Stimulated activated CD4-positive, alpha-beta T cell treated with anti-CD3 and anti-CD28 coated beads, Interleukin-15, amount 100 ng/mL, for 24 hours (primary cell): ENCODE results near the gene CAPZA2.
"Not testable (repeated sequence)": the region's sequence is repeated elsewhere in the genome, so short reads cannot be mapped to it uniquely, and the experiment has no call there.

Source experiments
- DNase-seq: peaks from one replicate; pipeline ENCODE4 v3.0.0-alpha.2; 2020

Gene CAPZA2

DNA sequence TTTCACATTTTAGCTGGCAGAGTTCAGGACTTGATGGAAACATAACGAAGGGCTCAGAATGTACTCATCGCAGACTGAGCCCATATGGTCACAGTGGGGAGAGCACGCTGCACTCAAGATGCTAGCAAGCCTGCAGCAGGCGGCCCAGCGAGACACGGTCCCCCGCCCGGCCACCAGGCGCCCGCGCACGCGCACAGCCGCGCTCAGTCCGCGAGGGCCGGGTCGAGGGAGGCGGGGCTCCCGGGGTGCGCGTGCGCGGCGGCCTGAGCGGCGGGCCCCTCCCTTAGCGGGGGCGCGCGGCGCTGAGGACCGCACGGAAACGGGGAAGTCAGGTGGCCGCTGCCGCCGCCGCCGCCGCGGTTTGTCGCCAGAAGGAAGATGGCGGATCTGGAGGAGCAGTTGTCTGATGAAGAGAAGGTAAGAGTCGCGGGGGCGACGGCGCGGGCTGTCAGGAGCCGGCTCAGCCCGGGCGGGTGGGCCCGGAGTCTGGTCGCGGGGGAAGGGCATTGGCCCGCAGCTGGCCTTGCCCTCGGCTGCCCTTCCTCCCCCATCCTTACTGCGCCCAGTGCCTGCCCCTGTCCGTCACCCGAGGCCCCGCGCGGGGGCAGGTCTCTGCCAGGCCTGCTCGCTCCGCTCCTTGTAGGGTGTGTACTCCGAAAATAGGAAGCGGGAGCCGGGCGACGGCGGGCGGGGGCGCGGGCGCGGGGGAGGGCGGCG is at the start of gene CAPZA2:
Gene CAPZA2 (plus strand): TSS at position 354 of the 717 bp plus-strand sequence. CDS start 25 bp downstream, at position 379.
- DNase-seq: peak; percentile 95

DNA sequence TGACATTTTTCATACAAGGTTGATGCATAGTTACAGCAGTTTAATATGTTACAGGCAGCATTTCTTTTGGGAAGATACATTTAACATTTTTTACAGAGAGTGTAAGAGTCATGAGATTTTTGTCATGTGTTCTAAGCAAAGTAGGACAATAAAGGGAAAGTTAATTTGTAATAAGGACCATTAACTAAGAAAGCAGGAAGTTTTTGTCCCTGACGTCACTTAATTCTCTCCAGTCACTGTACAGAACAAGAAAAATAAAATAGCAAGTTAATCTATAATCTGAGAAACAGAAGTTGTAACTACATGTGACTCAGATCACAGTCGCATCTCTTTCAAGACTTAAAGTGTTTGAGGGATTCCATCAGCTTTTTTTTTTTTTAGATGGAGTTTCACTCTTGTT is 49.5 kb upstream of the CAPZA2 start:
- DNase-seq: no peak

DNA sequence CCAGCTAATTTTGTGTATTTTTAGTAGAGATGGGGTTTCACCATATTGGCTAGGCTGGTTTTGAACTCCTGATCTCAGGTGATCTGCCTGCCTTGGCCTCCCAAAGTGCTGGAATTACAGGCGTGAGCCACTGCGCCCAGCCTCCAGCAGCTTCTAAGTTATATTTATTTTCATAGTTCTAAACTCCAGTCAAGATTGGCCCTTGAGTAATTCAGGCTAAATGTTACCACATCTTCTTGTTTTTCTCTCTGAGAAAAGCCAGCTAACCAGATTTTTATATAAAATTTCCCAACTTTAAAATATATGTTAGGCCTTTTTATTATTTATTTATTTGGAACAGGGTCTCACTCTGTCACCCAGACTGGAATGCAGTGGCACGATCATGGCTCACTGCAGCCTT is 49.0 kb upstream of the CAPZA2 start:
- not testable (repeated sequence) for DNase-seq

DNA sequence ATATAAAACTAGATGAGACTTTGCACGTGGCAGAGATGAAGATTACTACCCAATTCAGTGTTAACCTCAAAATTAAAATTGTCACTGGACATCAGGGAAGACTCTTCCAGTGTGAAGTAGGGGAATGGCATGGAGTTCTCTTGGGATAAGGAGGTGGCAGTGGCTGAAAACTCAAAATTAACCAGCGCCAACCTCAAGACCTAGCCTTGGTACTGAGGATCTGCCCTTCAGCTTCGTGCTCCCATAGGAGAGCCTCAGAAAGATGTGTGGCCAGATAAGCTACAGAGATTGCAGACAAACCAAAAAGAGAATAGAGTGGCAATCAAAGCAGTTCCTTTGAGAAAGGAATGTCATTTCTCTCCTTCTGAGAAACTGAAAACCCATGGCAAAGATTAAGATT is 47.3 kb upstream of the CAPZA2 start:
- DNase-seq: no peak

DNA sequence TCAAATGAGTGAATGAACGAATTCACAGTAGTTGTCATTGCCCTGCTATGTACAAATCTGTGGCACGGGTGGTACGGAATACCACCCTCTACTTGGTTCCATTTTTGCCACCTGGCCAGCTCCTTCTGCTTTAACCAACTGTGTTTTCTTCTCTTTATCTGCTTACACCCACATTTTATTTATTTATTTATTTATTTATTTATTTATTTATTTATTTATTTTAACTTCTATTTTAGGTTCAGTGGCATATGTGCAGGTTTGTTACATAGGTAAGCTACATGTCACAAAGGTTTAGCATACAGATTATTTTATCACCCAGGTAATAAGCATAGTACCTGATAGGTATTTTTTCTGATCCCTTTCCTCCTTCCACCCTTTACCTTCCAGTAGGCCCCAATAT is 42.2 kb upstream of the CAPZA2 start:
- no peak for DNase-seq

DNA sequence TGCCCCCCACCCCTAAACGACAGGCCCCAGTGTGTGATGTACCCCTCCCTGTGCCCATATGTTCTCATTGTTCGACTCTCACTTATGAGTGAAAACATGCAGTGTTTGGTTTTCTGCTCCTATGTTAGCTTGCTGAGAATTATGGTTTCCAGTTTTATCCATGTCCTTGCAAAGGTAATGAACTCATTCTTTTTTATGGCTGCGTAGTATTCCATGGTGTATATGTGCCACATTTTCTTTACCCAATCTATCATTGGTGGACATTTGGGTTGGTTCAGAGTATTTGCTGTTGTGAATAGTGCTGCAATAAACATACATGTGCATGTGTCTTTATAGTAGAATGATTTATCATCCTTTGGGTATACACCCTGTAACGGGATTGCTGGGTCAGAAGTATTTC is 40.7 kb upstream of the CAPZA2 start:
- DNase-seq: not testable (repeated sequence)

DNA sequence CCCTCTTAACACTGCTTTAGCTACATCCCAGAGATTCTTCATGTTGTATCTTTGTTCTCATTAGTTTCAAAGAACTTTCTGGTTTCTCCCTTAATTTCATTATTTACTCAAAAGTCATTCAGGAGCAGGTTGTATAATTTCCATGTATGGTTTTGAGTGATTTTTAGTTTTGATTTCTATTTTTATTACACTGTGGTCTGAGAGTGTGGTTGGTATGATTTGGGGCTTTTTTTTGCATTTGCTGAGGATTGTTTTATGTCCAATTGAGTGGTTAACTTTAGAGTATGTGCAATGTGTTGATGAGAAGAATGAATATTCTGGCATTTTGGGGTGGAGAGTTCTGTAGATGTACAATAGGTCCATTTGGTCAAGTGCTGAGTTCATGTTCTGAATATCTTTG is 37.9 kb upstream of the CAPZA2 start:
- no peak for DNase-seq

DNA sequence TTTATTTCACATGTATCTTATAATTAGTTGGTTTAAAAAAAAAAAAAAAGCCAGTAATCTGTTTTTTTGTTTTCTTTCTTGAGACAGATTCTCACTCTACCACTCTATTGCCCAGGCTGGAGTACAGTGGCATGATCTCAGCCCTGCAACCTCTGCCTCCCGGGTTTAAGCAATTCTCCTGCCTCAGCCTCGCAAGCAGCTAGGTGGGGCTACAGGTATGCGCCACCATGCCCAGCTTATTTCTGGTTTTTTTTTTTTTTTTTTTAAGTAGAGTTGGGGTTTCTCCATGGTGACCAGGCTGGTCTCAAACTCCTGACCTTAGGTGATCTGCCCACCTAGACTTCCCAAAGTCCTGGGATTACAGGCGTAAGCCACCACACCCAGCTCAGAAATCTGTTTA is 34.1 kb upstream of the CAPZA2 start:
- DNase-seq: no peak

DNA sequence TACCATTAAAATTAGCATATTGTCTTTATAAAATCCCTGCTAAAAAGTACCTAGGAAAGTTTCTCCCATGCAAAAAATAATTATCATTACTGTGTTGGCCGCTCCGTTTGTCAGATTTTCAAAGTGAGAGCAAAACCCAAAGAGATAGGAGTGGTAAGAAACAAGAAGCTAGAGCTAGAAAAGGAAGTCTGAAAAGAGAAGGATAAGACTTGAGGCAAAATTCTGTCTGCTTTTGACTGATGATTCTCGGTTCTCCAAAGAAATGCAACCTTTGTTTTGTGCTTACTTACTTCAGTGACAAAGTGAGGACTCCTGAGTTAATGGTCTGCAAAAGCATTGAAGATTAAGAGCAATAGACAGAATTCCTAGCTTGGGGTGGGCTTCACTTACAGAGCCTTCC is 33.3 kb upstream of the CAPZA2 start:
- DNase-seq: no peak

DNA sequence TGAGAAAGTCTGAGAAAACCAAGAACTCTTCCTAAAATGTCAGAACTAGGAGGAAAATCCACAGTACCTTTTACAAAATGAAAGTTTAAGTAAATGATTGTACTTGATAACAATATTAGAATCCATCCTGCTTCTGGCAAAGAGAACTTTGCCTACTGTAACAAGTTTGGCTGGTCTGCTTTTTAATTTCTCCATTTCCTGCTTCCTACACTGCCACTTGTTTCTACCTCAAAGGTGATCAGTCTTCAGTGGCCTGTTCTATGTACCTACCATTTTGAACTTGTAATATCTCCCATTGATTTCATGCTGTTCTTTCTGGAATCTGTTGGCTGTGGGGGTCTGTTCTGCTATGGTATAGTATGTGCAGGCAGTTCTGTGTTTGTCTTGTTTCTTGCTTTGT is 32.9 kb upstream of the CAPZA2 start:
- no peak for DNase-seq

DNA sequence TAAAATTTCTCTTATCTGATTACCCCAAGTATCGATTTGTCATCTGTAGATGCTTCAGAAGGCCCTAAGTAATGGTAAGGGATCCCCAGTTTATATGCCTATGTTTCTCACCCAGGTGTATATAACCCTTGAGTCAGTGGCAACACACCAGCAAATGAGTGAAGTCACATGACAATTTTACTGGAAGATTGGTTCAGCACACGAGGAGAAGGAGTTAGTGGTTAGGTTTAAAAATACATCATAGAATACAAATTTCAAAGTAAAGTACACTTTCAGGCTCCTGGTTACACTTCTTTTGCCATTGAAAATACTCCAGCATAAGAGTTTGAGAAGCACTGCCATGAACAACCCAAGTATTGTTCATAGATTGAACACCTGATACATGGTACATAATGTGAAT is 29.7 kb upstream of the CAPZA2 start:
- DNase-seq: no peak

DNA sequence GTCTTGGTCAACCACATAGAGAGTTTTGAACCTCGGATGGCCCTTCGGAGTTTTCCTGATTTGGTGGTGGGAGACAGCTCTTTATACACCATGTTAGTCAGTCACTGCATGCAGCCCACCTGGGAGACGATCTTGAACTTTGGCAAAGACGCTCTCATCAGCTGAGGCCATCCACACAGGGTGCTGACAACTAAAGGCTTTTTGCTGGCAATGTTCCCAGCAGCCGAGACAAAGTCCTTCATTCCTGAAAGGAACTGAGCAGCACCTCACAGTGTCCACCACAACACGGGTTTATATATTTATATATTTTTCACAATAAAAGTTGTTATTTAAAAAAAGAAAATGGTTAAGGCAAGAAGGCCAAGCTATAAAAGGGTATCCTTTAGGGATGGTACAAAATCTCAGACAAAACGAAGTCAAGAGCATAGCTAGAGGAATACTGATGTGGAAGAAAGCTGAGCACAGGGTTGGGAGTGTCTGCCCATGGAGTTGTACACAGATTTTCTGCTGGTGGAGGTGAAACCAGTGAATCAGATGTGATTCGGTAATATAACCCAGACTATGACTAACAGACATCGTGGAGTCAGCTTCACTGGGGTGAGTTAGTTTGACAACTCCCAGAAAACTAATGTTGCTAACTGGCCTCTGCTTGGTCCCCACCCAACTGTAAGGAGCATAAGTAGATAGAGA is 27.4 kb upstream of the CAPZA2 start:
- no peak for DNase-seq

DNA sequence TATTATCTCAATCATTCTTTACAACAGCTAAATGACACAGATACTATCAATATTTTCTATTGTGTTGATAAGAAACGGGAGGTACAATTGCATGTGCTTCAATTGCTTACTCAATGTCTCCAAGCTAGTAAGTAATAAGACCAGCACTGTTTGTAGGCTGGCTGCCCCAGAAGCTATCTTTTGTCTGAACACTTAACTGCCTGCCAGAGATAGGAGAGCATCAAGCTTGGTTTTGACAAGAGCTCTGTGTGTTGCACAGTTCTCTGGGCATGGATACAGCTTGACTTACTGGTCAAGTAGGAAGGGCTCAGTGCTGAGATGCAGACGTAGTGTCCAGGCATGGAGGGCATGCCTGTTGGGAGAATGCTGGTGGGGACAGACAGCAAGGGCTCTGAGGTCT is 26.3 kb upstream of the CAPZA2 start:
- DNase-seq: no peak

DNA sequence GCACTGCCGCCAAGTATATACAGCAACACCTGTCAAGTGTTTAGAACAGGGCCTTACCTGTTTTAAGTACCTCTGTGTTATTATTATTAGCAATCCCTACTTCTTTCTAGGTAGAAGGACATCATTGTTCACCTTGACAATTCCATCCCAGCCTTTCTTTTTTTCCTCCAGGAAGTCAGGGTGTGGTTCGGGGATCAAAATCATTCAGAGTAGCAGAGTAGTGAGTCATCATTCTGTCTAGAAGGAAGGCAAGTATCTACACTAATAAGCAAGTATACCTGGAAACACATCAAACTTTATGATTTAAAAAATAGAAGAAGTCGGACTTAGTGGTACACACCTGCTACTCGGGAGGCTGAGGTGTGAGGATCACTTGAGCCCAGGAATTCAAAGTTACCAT is 25.5 kb upstream of the CAPZA2 start:
- DNase-seq: no peak

DNA sequence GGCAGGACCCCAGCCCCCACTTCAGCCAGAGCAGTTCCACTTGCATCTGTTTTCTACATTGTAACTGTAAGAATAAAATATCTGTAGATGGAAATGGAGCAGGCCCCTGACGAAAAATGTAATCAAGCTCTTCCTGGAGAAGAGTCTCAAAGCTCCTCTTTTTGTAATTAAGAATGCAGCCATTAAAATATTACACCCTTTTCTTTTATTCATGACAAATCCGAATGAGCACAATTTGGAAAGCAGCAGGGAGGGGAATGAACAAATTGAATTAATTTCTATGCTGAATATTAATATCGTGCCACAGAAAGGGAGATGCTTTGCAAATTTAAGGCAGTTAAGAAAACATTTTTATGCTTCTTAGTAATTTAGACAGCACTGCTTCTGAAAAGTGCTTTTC is 24.8 kb upstream of the CAPZA2 start:
- DNase-seq: no peak

DNA sequence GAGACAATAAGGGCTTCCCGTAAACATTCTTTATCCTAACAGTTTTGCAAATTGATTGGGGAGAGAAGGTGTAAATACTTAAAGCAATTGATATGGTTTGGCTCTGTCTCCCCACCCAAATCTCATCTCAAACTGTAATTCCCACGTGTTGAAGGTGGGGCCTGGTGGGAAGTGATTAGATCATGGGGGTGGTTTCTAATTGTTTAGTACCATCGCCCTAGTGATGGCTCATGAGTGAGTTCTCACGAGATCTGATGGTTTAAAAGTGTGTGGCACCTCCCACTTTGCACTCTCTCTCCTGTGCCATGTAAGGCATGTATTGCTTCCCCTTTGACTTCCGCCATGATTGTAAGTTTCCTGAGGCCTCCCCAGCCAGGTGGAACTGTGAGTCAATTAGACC is 22.1 kb upstream of the CAPZA2 start:
- no peak for DNase-seq

DNA sequence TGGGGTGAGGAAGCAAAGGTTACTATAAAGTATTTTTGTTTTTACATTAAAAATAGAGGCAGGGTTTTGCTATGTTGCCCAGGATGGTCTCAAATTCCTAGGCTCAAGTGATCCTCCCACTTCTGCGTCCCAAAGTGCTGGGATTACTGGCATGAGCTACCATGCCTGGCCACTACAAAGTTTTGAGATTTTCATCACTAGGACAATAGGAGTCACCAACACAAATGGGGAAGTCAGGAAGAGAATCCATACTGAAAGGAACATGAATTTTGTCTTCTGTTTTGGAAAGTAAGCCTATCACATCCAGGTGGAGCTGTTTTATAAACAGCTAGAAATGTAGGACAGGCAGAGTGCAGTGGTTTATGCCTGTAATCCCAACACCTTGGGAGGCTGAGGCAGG is 20.0 kb upstream of the CAPZA2 start:
- DNase-seq: no peak

DNA sequence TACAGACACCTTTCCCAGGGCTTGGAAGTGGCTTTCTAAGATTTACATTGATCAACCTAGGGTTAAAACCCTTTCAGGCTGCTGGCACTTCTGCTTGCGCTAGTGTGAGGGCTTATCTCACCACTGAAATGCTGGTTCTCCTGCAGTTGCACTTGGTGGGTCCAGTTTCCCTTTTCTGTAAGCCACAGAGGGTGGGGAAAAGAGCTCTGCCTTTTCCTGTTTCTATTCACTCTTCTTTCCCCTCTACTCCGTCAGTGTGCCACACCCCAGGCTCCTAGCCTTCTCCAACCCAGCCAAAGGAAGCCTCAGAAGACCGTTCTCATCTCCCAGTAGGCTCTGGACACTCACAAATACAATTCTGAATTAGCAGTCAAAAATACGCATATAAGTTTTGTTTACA is 19.0 kb upstream of the CAPZA2 start:
- DNase-seq: no peak

DNA sequence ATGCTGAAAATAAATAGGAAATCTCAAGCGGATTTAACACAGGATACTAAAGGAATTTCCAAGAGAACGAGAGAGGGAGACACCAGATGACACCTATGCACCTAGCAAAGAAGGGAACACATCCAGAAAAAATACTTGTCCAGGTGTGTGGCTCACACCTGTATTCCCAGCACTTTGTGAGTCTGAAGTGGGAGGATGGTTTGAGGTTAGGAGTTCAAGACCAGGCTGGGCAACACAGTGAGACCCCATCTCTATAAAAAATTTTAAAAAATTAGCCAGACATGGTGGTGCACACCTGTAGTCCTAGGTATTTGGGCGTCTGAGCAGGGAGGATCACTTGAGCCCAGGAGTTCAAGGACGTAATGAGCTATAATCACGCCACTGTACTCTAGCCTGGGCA is 11.2 kb upstream of the CAPZA2 start:
- DNase-seq: no peak

DNA sequence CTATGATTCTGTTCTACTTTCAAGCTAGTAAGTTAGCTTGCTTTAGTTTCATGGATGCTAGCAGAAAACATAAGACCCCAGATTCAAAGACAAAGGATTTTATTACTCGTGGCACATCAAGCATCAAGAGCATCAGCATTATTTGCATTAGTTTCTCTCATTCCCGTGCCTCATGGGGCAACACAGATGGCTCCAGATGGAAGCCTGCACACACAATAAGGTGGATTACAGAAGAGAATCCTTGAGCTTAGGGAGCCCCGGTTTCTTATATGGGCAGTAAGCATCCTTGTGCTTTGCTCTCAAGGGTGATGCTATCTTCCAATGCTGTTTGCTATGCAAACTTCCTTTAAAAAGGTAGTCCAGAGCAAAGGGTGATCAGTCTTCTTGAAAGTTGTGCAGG is 10.7 kb upstream of the CAPZA2 start:
- DNase-seq: no peak

DNA sequence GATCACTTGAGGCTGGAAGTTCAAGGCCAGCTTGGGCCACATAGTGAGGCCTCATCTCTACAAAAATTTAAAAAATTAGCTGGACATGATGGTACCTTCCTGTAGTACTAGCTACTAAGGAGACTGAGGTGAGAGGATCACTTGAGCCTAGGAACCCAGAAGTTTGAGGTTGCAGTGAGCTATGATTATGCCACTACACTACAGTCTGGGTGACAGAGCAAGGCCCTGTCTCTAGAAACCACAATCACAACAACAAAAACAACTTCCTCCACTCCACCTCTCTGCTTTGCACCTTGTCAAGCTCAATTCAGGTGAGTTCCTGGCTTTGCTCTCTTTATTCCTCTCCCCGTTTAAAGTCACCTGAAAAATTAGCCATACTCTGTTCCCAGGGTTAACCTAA is 8.3 kb upstream of the CAPZA2 start:
- no peak for DNase-seq

DNA sequence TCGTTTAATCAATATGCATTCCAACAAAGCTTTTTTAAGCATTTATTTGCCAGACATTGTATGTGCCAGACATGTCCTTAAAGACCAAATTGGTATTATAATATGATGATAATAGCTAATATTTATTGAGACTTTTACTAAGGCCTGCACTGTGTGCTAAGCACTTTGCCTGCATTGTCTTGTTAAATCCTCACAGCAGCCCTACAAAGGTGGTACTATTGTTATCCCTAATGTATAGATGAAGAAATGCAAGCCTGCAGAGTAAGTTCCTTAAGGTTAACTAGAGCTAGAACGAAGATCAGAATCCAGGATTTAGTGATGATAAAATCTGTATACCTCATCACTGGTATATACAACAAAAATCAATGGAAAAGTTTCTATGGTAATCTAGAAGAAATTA is 5.3 kb upstream of the CAPZA2 start:
- DNase-seq: no peak

DNA sequence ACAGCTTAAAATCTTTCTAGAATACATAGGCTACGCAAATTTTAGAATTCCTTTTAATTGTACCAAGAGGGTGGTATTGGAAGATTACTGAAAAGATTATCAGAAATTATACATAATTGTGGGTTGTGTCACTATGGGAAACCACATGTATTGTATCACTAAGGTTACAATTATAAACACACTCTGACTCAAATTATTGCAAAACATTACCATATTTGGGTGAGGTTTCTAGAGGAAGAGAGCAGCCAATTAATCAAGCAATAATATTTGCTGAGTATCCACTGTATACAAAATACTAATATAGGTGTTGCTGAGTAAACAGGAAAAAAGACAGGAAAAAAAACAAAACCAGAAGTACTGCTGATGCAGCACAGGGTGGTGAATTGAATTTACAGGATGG is 3.1 kb upstream of the CAPZA2 start:
- no peak for DNase-seq

DNA sequence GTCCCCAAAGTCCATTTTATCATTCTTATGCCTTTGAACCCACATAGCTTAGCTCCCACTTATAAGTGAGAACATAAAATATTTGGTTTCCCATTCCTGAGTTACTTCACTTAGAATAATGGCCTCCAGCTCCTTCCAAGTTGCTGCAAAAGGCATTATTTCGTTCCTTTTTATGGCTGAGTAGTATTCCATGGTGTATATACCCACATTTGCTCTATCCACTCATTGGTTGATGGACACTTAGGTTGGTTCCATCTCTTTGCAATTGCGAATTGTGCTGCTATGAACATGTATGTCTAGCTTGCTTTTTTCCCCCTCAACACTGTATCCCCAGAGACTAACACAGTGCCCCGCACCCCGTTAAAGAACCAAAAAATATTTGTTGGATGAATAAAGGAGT is 670 bp upstream of the CAPZA2 start:
- no peak for DNase-seq
